ENCODE data around the gene PLEKHG4B. TPM values are rescaled to one million over a fixed set of nuclear protein-coding genes. Genes with fewer than 3 reads are reported as not detected.

Gene PLEKHG4B
- total RNA-seq, 1 donor from 2014 or later, result not detected

- no peak overlapping the region for H3K4me3 ChIP-seq
- TF ChIP-seq, protein P1, sequence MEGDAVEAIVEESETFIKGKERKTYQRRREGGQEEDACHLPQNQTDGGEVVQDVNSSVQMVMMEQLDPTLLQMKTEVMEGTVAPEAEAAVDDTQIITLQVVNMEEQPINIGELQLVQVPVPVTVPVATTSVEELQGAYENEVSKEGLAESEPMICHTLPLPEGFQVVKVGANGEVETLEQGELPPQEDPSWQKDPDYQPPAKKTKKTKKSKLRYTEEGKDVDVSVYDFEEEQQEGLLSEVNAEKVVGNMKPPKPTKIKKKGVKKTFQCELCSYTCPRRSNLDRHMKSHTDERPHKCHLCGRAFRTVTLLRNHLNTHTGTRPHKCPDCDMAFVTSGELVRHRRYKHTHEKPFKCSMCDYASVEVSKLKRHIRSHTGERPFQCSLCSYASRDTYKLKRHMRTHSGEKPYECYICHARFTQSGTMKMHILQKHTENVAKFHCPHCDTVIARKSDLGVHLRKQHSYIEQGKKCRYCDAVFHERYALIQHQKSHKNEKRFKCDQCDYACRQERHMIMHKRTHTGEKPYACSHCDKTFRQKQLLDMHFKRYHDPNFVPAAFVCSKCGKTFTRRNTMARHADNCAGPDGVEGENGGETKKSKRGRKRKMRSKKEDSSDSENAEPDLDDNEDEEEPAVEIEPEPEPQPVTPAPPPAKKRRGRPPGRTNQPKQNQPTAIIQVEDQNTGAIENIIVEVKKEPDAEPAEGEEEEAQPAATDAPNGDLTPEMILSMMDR (IDR thresholded peaks at IDR 0.05), result no peak
- intact Hi-C loops (cut with DNase I), result no loop called here
- no peaks in the 10 kb centered on the region for H3K36me3 ChIP-seq
- no peaks in the 10 kb centered on the region for H3K27me3 ChIP-seq
- H3K9me3 ChIP-seq, result no peaks in the 10 kb centered on the region
- H3K4me1 ChIP-seq, result peaks cover 6% of the 10 kb centered on the region in 2 donors
- H3K27ac ChIP-seq, result no peak overlapping the region
- no peak for DNase-seq (ENCODE audit: low spot score in 2 of 2)
Measured at GRCh38 chr5:191949-192690, 100.2 kb downstream of the PLEKHG4B start.

DNA sequence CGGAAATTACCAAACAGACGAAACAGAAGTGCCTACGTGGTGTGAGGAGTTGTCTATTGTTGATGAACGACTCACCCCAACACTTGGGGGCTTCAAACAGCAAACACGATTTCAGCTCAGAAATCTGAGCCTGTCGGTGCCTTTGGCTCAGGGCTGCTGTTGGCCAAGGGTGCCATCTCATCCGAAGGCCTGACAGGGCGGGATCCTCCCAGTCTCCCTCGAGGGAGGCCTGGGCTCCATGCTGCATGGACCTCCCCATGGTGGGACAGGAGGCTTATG, 100.7 kb downstream of the PLEKHG4B start:
- intact Hi-C loops (cut with DNase I), result no loop called here
- no peak overlapping the region for H3K4me3 ChIP-seq

DNA sequence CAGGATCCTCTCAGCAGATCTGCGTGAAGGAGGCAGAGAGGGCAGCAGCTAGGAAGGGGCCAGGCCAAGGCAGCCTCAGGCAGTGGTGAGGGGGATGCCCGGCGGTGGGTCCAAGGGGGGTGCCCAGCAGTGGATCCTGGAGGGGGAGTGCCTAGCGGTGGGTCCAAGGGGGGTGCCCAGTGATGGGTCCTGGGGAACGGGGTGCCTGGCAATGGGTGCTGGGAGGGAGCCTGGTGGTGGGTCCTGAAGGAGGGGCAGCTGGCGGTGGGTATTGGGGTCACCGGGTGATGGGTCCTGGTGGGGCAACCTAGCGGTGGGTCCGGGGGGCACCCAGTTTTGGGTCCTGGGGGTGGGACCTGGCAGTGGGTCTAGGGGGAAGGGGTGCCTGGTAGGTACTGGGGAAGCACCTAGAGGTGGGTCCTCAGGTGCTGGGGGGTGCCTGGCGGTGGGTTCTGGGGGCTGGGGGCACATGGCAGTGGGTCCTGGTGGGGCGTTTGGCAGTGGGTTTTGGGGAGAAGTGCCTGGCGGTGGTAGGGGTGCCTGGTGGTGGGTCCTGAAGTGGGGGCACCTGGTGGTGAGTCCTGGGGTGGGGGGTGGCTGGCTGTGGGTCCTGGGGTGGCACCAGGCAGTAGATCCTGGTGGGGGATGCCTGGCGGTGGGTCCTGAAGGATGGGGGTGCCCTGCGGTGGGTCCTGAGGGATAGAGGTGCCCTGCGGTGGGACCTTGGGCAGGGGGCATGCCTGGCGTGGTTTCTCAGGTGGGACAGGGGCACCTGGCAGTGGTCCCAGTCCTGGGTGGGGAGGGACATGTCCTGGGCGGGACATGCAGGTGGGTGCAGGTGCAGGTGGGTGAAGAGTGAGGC, 101.2 kb downstream of the PLEKHG4B start:
- DNase-seq (ENCODE audit: low spot score in 2 of 2), result no peak
- Histone ChIP-seq H3K4me1 (peaks cover 2 to 6% of the 10 kb centered on the region in 2 donors), H3K27me3 (no peaks in the 10 kb centered on the region), H3K36me3 (no peaks in the 10 kb centered on the region), H3K9me3 (no peaks in the 10 kb centered on the region), H3K27ac (no peak overlapping the region), H3K4me3 (no peak overlapping the region)
- intact Hi-C loops (cut with DNase I), result no loop called here
- TF ChIP-seq, protein P1 (IDR thresholded peaks at IDR 0.05), result no peak

More for the DNA sequence above, 100.7 kb downstream of the PLEKHG4B start:
- TF ChIP-seq, protein P1 (IDR thresholded peaks at IDR 0.05), result no peak
- no peaks in the 10 kb centered on the region for H3K27me3 ChIP-seq
- peaks cover 6% of the 10 kb centered on the region in 2 donors for H3K4me1 ChIP-seq
- no peaks in the 10 kb centered on the region for H3K36me3 ChIP-seq
- H3K9me3 ChIP-seq, result no peaks in the 10 kb centered on the region
- no peak for DNase-seq (ENCODE audit: low spot score in 2 of 2)
- H3K27ac ChIP-seq, result no peak overlapping the region

DNA sequence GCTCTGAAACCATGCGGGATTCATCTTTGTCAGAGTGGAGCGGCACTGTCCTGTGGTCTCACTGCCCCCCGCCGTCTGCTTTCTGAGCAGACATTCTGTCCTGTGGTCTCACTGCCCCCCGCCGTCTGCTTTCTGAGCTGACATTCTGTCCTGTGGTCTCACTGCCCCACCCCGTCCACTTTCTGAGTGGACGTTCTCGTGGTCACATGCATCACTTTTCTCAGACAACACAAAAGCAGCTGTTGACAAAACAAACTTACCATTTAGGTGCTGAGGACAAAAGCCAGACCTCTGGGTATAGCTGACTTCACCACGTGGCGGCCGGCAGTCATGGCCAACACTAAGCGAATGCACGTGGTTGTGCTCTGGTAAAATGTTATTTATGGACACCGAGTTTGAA, 102.1 kb downstream of the PLEKHG4B start:
- Histone ChIP-seq H3K4me3 (no peak overlapping the region), H3K36me3 (peaks cover 0 to 3% of the 10 kb centered on the region in 2 donors), H3K9me3 (no peaks in the 10 kb centered on the region), H3K27me3 (no peaks in the 10 kb centered on the region), H3K4me1 (peaks cover 0 to 6% of the 10 kb centered on the region in 2 donors), H3K27ac (no peak overlapping the region)
- intact Hi-C loops (cut with DNase I), result no loop called here
- DNase-seq (ENCODE audit: low spot score in 2 of 2), result no peak
- TF ChIP-seq, protein P1 (IDR thresholded peaks at IDR 0.05), result no peak

GRCh38 chr5:194603-195209, 102.7 kb downstream of the PLEKHG4B start:
- Histone ChIP-seq H3K27me3 (no peaks in the 10 kb centered on the region), H3K9me3 (no peaks in the 10 kb centered on the region), H3K27ac (no peak overlapping the region), H3K4me3 (no peak overlapping the region), H3K36me3 (peaks cover 0 to 5% of the 10 kb centered on the region in 2 donors), H3K4me1 (peaks cover 0 to 6% of the 10 kb centered on the region in 2 donors)
- TF ChIP-seq, protein P1 (IDR thresholded peaks at IDR 0.05), result no peak
- no peak for DNase-seq (ENCODE audit: low spot score in 2 of 2)
- intact Hi-C loops (cut with DNase I), result no loop called here
